HG02852 (cell line): Measurements from ENCODE around the gene STAC3.

Experiments
- ATAC-seq: cut with Tn5 transposase; IDR thresholded peaks from one replicate; pipeline ENCODE4 v1.9.1; 2021; ENCODE audit warnings: mild to moderate bottlenecking, moderate library complexity; ENCODE audit not compliant: unreplicated experiment

STAC3 gene

GRCh38 chr12:57195186-57195585 lies 55.8 kb downstream of the STAC3 start:
- no peak for ATAC-seq

GRCh38 chr12:57194253-57194652 lies 56.7 kb downstream of the STAC3 start:
- ATAC-seq: no peak

GRCh38 chr12:57193706-57194245 lies 57.2 kb downstream of the STAC3 start:
- no peak for ATAC-seq
